ENCODE measurements around the gene LITAF. TPM values are rescaled to one million over a fixed set of nuclear protein-coding genes. Genes with fewer than 3 reads are reported as not detected.

The LITAF gene
- total and polyA plus RNA-seq, 7 experiments from 2014 or later: 126 to 563 (median 264) TPM

DNA sequence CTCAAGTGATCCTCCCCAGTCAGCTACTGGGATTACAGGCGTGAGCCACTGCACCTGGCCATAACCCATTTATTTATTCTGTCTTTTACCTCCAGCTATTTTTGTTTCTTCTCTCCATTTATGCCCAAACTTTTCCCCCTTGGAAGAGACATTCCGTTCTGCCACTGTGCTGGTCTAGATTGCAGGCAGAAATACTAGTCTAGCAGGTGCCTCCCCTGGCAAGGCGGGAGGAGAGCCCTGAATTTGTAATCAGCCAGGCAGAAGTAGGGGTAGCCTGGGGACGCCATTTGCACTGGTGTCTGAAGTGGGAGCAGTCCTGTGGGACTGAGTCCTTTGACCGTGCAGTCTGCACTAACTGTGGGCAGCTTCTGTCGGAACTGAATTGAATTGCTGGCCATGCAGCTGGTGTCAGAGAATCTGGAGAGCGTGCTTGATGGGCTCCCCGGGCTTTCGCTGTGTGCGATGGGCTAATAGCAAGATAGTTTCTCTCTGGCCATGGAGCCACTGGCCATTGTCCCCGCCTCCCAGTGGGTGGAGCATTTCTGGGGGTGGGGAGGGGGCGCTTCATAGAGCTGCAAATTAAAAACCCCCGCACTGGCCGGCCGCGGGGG is 31.5 kb upstream of the LITAF start:
- Histone ChIP-seq H3K4me3 (ENCODE audit: low read length) (no peak overlapping the region), H3K9me3 (ENCODE audit: control insufficient read depth in 2 of 3, low read length in 3 of 3) (peaks cover 0 to 6% (median 0%) of the 10 kb centered on the region in 3 experiments), H3K27me3 (ENCODE audit: control insufficient read depth in 2 of 2, insufficient read depth in 2 of 2, low read length in 2 of 2) (no peaks in the 10 kb centered on the region), H3K36me3 (ENCODE audit: control insufficient read depth in 2 of 3, insufficient read depth in 3 of 3, low read length in 3 of 3) (no peaks in the 10 kb centered on the region), H3K27ac (ENCODE audit: low read depth, low read length) (peak overlapping the region; percentile 60), H3K4me1 (ENCODE audit: control insufficient read depth in 2 of 2, insufficient read depth in 2 of 2, low read length in 2 of 2) (peaks cover 52 to 59% of the 10 kb centered on the region in 2 donors)
- POLR2A ChIA-PET: interaction anchor here (0.8 to 10.2 kb wide), 8 partner anchors 11 to 58 kb away, joined by 4 to 92 read pairs (median 29); partner anchors contain the start of gene LITAF
- DNase-seq (no peak), ATAC-seq (no peak)
- H3K9me3 Mint-ChIP-seq: peaks cover 0 to 7% (median 3%) of the 10 kb centered on the region in 11 donors
- H3K27me3 Mint-ChIP-seq: no peaks in the 10 kb centered on the region
- intact Hi-C loops (cut with micrococcal nuclease): no loop called here
- CTCF ChIA-PET: interaction anchor here (0.8 to 1.6 kb wide), 7 partner anchors 10 to 80 kb away, joined by 3 to 6 read pairs (median 3); no protein-coding TSS in a partner anchor
- peak overlapping the region; percentile 23 to 100 (median 98) for H3K27ac Mint-ChIP-seq
- peaks cover 52 to 80% (median 58%) of the 10 kb centered on the region in 7 donors for H3K4me1 Mint-ChIP-seq
- H3K36me3 Mint-ChIP-seq: peaks cover 0 to 18% (median 0%) of the 10 kb centered on the region in 5 donors
- H3K4me3 Mint-ChIP-seq: peak overlapping the region in 5 of 10 donors; percentile 25 to 74 (median 39)

- H3K27me3 Mint-ChIP-seq: peaks cover 0 to under 1% (median 0%) of the 10 kb centered on the region in 5 donors
Observed at GRCh38 chr16:11615748-11616447, 29.2 kb upstream of the LITAF start.

DNA sequence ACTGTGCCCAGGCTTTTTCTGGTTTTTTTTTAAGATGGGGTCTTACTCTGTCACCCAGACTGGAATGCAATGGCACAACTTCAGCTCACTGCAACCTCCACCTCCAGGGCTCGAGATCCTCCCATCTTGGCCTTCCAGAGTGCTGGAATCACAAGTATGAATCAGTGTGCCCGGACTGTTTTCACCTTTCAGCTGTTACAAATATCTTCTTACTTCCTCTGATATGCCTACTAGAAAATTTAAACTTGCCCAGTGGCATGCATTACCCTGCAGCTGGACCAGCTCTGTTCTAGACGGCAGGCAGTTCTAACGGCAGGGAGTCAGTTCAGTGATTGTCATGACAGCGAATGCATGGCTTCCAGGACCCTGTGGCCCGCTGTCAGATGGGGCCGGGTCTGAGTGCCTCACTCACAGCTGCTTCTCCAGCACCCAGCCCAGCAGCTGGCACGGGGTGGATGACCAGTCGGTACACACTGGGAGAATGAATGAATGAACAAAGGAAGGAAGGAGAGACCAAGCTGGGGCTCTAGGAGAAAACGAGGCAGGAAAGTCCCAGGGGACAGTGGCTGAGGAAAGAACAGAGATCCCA is 28.0 kb upstream of the LITAF start:
- intact Hi-C loops (cut with micrococcal nuclease): no loop called here
- ATAC-seq (no peak), DNase-seq (no peak)
- peak overlapping the region in 5 of 9 donors; percentile 51 to 79 (median 63) for H3K27ac Mint-ChIP-seq
- no peaks in the 10 kb centered on the region for H3K36me3 ChIP-seq (ENCODE audit: control insufficient read depth in 2 of 3, insufficient read depth in 3 of 3, low read length in 3 of 3)
- no peaks in the 10 kb centered on the region for H3K27me3 ChIP-seq (ENCODE audit: control insufficient read depth in 2 of 2, insufficient read depth in 2 of 2, low read length in 2 of 2)
- H3K9me3 Mint-ChIP-seq: peaks cover 0 to under 1% (median 0%) of the 10 kb centered on the region in 11 donors
- no peak overlapping the region for H3K4me3 ChIP-seq (ENCODE audit: low read length)
- peaks cover 0 to 5% (median 0%) of the 10 kb centered on the region in 5 donors for H3K36me3 Mint-ChIP-seq
- no peak overlapping the region for H3K27ac ChIP-seq (ENCODE audit: low read depth, low read length)
- H3K4me3 Mint-ChIP-seq: peak overlapping the region in 4 of 10 donors; percentile 19 to 64 (median 37)
- H3K9me3 ChIP-seq (ENCODE audit: control insufficient read depth in 2 of 3, low read length in 3 of 3): no peaks in the 10 kb centered on the region
- peaks cover 0 to 10% (median 0%) of the 10 kb centered on the region in 5 donors for H3K27me3 Mint-ChIP-seq
- CTCF ChIA-PET: interaction anchor here (0.7 kb wide), 1 partner anchor 24 kb away, joined by 5 read pairs; no protein-coding TSS in a partner anchor
- POLR2A ChIA-PET: interaction anchor here (0.5 to 10.2 kb wide), 6 partner anchors 11 to 209 kb away, joined by 3 to 68 read pairs (median 4); no protein-coding TSS in a partner anchor
- peaks cover 25 to 27% of the 10 kb centered on the region in 2 donors for H3K4me1 ChIP-seq (ENCODE audit: control insufficient read depth in 2 of 2, insufficient read depth in 2 of 2, low read length in 2 of 2)
- peaks cover 28 to 51% (median 40%) of the 10 kb centered on the region in 7 donors for H3K4me1 Mint-ChIP-seq

More at GRCh38 chr16:11615748-11616447, 29.2 kb upstream of the LITAF start:
- ChIA-PET CTCF (no interaction called here), POLR2A (interaction anchor here (0.6 to 10.2 kb wide), 9 partner anchors 8 to 82 kb away, joined by 3 to 68 read pairs (median 4); no protein-coding TSS in a partner anchor)
- intact Hi-C loops (cut with micrococcal nuclease): no loop called here
- Histone ChIP-seq H3K27ac (ENCODE audit: low read depth, low read length) (no peak overlapping the region), H3K9me3 (ENCODE audit: control insufficient read depth in 2 of 3, low read length in 3 of 3) (peaks cover 0 to 6% (median 0%) of the 10 kb centered on the region in 3 experiments), H3K4me1 (ENCODE audit: control insufficient read depth in 2 of 2, insufficient read depth in 2 of 2, low read length in 2 of 2) (peaks cover 37 to 39% of the 10 kb centered on the region in 2 donors), H3K36me3 (ENCODE audit: control insufficient read depth in 2 of 3, insufficient read depth in 3 of 3, low read length in 3 of 3) (no peaks in the 10 kb centered on the region), H3K27me3 (ENCODE audit: control insufficient read depth in 2 of 2, insufficient read depth in 2 of 2, low read length in 2 of 2) (no peaks in the 10 kb centered on the region), H3K4me3 (ENCODE audit: low read length) (no peak overlapping the region)
- H3K27ac Mint-ChIP-seq: peak overlapping the region in 7 of 9 donors; percentile 21 to 86 (median 74)
- H3K9me3 Mint-ChIP-seq: peaks cover 0 to 7% (median 3%) of the 10 kb centered on the region in 11 donors
- DNase-seq: no peak
- H3K36me3 Mint-ChIP-seq: peaks cover 0 to 13% (median 0%) of the 10 kb centered on the region in 5 donors
- peaks cover 39 to 62% (median 45%) of the 10 kb centered on the region in 7 donors for H3K4me1 Mint-ChIP-seq
- ATAC-seq: no peak
- H3K4me3 Mint-ChIP-seq: peak overlapping the region in 4 of 10 donors; percentile 19 to 64 (median 54)

DNA sequence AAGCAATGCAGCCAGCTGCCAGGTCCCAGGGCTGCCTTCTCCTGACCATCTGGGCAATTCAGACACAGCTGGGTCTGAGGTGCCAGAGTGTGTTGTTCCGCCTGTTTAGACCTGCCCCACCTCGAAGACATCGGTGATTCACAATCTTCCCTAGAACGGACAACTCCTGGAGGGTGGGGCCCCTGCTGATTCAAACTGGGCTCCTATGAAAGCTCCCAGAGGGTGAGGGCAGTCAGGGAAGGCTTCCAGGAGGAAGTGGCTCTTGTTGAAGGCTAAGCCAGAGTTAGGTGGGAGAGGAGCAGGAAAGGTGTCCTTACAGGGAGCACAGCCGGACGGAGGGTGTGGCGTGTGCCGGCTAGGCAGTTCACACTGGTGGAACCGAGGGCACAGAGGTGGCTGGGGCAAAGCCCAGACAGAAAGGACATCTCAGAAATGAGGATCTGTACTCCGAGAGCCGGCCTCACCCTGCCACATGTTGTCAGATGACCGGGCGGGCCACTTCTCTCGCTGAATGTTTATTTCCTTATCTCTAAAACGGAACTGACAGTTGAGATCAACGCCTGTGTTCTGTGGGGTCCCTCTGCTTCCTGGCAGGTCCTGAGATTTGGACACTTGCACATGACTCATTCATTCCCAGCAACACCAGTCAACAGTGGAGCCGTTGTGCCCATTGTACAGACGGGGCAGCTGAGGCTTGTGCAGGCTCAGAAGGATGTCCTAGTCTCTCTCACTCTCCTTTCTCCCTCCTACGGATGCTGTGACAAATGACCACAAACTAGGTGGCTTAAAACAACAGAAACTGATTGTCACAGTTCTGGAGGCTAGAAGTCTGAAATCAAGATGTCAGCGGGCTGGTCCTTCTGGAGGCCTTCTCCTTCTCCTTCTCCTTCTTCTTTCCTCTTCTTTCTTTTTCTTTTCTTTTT is 26.9 kb upstream of the LITAF start:
- H3K27ac ChIP-seq (ENCODE audit: low read depth, low read length): no peak overlapping the region
- DNase-seq: peak in 1 of 9 donors; percentile 26

DNA sequence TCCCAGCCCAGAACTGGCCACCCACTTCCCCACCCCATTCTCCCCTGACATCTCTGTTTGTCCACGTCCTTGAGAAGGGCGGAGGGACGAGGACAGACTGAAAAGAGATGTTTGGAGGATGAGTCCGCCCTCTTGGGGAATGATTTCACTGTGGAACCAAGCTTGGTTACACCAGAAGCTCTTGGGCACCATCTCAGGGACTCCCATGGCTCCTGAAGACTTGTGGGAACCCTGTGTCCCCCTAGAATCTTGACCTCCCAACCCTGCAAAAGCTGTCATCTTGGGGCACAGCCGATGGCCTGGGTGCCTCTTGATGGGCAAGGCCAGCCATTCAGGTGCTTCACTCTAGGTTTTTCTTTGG is 25.9 kb upstream of the LITAF start:
- Histone ChIP-seq H3K4me1 (ENCODE audit: control insufficient read depth in 2 of 2, insufficient read depth in 2 of 2, low read length in 2 of 2) (peaks cover 8 to 11% of the 10 kb centered on the region in 2 donors), H3K27ac (ENCODE audit: low read depth, low read length) (no peak overlapping the region), H3K9me3 (ENCODE audit: control insufficient read depth in 2 of 3, low read length in 3 of 3) (no peaks in the 10 kb centered on the region), H3K4me3 (ENCODE audit: low read length) (no peak overlapping the region), H3K27me3 (ENCODE audit: control insufficient read depth in 2 of 2, insufficient read depth in 2 of 2, low read length in 2 of 2) (no peaks in the 10 kb centered on the region), H3K36me3 (ENCODE audit: control insufficient read depth in 2 of 3, insufficient read depth in 3 of 3, low read length in 3 of 3) (no peaks in the 10 kb centered on the region)
- Mint-ChIP-seq H3K4me3 (no peak overlapping the region), H3K27me3 (peaks cover 0 to 10% (median 0%) of the 10 kb centered on the region in 5 donors), H3K4me1 (peaks cover 20 to 51% (median 34%) of the 10 kb centered on the region in 7 donors), H3K36me3 (no peaks in the 10 kb centered on the region), H3K9me3 (no peaks in the 10 kb centered on the region), H3K27ac (peak overlapping the region in 2 of 9 donors; percentile 28 to 56)
- no peak for ATAC-seq
- POLR2A ChIA-PET: interaction anchor here (0.7 kb wide), 1 partner anchor 9 kb away, joined by 6 read pairs; no protein-coding TSS in a partner anchor
- intact Hi-C loops (cut with micrococcal nuclease): no loop called here
- no peak for DNase-seq
- CTCF ChIA-PET: no interaction called here

More for the DNA sequence above, 26.9 kb upstream of the LITAF start:
- ATAC-seq: peak; percentile 76
- Histone ChIP-seq H3K27me3 (ENCODE audit: control insufficient read depth in 2 of 2, insufficient read depth in 2 of 2, low read length in 2 of 2) (no peaks in the 10 kb centered on the region), H3K4me3 (ENCODE audit: low read length) (no peak overlapping the region), H3K36me3 (ENCODE audit: control insufficient read depth in 2 of 3, insufficient read depth in 3 of 3, low read length in 3 of 3) (no peaks in the 10 kb centered on the region), H3K9me3 (ENCODE audit: control insufficient read depth in 2 of 3, low read length in 3 of 3) (no peaks in the 10 kb centered on the region), H3K4me1 (ENCODE audit: control insufficient read depth in 2 of 2, insufficient read depth in 2 of 2, low read length in 2 of 2) (peaks cover 16% of the 10 kb centered on the region in 2 donors)
- no peaks in the 10 kb centered on the region for H3K9me3 Mint-ChIP-seq
- ChIA-PET CTCF (interaction anchor here (0.6 to 0.7 kb wide), 2 partner anchors 13 to 25 kb away, joined by 5 to 6 read pairs; no protein-coding TSS in a partner anchor), POLR2A (interaction anchor here (1.4 to 10.2 kb wide), 2 partner anchors 14 to 53 kb away, joined by 5 to 68 read pairs; no protein-coding TSS in a partner anchor)
- H3K36me3 Mint-ChIP-seq: no peaks in the 10 kb centered on the region
- peak overlapping the region in 5 of 9 donors; percentile 28 to 87 (median 56) for H3K27ac Mint-ChIP-seq
- intact Hi-C loops (cut with micrococcal nuclease): no loop called here
- peaks cover 0 to 10% (median 0%) of the 10 kb centered on the region in 5 donors for H3K27me3 Mint-ChIP-seq
- H3K4me3 Mint-ChIP-seq: peak overlapping the region in 1 of 10 donors; percentile 9
- peaks cover 26 to 51% (median 38%) of the 10 kb centered on the region in 7 donors for H3K4me1 Mint-ChIP-seq
